AG04449 (cell line): ENCODE data around the gene PEX14.

Experiments
- CTCF ChIA-PET: fragments of 350-600 bp; formaldehyde crosslinking; extraction: SDS; loops from one replicate; lab custom pipeline; 2021; ENCODE audit warnings: antibody characterized with exemption; lab: Yijun Ruan, JAX
- POLR2A ChIA-PET: fragments of 400-600, 350-600 bp; formaldehyde crosslinking; extraction: SDS; loops from one replicate; lab custom pipeline; 2020; ENCODE audit warnings: antibody characterized with exemption, inconsistent platforms; lab: Yijun Ruan, JAX
- DNase-seq: peaks from one replicate; pipeline ENCODE4 v3.0.0-alpha.2; 2010; ENCODE audit warnings: low read depth, low spot score
- H3K4me3 ChIP-seq: 2 replicates; pipeline ENCODE4 v1.5.1; 2011; ENCODE audit warnings: low read depth, mild to moderate bottlenecking, control low read depth, low read length
- CTCF ChIP-seq: IDR thresholded peaks from one replicate; pipeline ENCODE4 v1.5.1; 2011; ENCODE audit warnings: mild to moderate bottlenecking, moderate library complexity, low read length, control low read depth, inconsistent platforms; ENCODE audit not compliant: insufficient read depth; ENCODE audit errors: missing control alignments

Gene PEX14

GRCh38 chr1:10616696-10617095 lies 141.9 kb downstream of the PEX14 start:
- no peak overlapping the region for H3K4me3 ChIP-seq
- ChIA-PET POLR2A (no interaction called here), CTCF (no interaction called here)
- no peak for TF ChIP-seq CTCF
- no peak for DNase-seq

GRCh38 chr1:10617318-10617717 lies 142.6 kb downstream of the PEX14 start:
- H3K4me3 ChIP-seq, result no peak overlapping the region
- ChIA-PET POLR2A (no interaction called here), CTCF (no interaction called here)
- no peak for DNase-seq
- TF ChIP-seq CTCF, result no peak

GRCh38 chr1:10617931-10618885 lies 143.5 kb downstream of the PEX14 start:
- ChIA-PET POLR2A (no interaction called here), CTCF (no interaction called here)
- H3K4me3 ChIP-seq, result no peak overlapping the region
- no peak for TF ChIP-seq CTCF
- no peak for DNase-seq

GRCh38 chr1:10620776-10621175 lies 146.0 kb downstream of the PEX14 start:
- CTCF ChIA-PET, result interaction anchor here (0.8 kb wide), 1 partner anchor 9 kb away, joined by 3 read pairs; no protein-coding TSS in a partner anchor
- DNase-seq, result no peak
- POLR2A ChIA-PET, result no interaction called here
- no peak overlapping the region for H3K4me3 ChIP-seq
- no peak for TF ChIP-seq CTCF

- ChIA-PET POLR2A (no interaction called here), CTCF (no interaction called here)
- no peak overlapping the region for H3K4me3 ChIP-seq
- TF ChIP-seq CTCF, result no peak
- DNase-seq, result no peak
These were observed 147.2 kb downstream of the PEX14 start for GRCh38 chr1:10621906-10622305.

- CTCF ChIA-PET, result no interaction called here
- POLR2A ChIA-PET, result interaction anchor here (0.7 kb wide), 1 partner anchor 82 kb away, joined by 3 read pairs; no protein-coding TSS in a partner anchor
- TF ChIP-seq CTCF, result no peak
- H3K4me3 ChIP-seq, result no peak overlapping the region
- DNase-seq, result no peak
These were observed 148.3 kb downstream of the PEX14 start for GRCh38 chr1:10622910-10623685.
